Measurements from ENCODE around the gene OR5AK2. TPM values are rescaled to one million over a fixed set of nuclear protein-coding genes. Genes with fewer than 3 reads are reported as not detected.
"Not testable (repeated sequence)": the region's sequence is repeated elsewhere in the genome, so short reads cannot be mapped to it uniquely, and the experiment has no call there.

The OR5AK2 gene, protein sequence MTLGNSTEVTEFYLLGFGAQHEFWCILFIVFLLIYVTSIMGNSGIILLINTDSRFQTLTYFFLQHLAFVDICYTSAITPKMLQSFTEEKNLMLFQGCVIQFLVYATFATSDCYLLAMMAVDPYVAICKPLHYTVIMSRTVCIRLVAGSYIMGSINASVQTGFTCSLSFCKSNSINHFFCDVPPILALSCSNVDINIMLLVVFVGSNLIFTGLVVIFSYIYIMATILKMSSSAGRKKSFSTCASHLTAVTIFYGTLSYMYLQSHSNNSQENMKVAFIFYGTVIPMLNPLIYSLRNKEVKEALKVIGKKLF
- polyA plus RNA-seq (2013, experiment 1 of 2): not detected
- polyA plus RNA-seq (2013, experiment 2 of 2): not detected

GRCh38 chr11:56988614-56989013, at the start of gene OR5AK2:
TSS of gene OR5AK2 (plus strand) at chr11:56988914. CDS start at chr11:56988914, 0 bp downstream.
- WGBS: no CpG with 5 or more reads among the region's 1 CpG
- Histone ChIP-seq H3K36me3 (ENCODE audit: insufficient read depth, low read length) (no peaks in the 10 kb centered on the region), H3K27ac (ENCODE audit: low read depth, low read length) (no peak within 1 kb of the TSS), H3K4me3 (ENCODE audit: low read length) (no peak within 1 kb of the TSS), H3K9me3 (ENCODE audit: insufficient read depth, low read depth, low read length) (0 out of 2 replicates have a peak, but pooled peaks cover 9% of the 10 kb centered on the region), H3K9ac (ENCODE audit: low read depth, low read length) (no peak within 1 kb of the TSS), H3K27me3 (ENCODE audit: insufficient read depth, low read length) (no peaks in the 10 kb centered on the region), H3K4me1 (ENCODE audit: insufficient read depth, low read length) (no peaks in the 10 kb centered on the region)

- H3K36me3 ChIP-seq (ENCODE audit: insufficient read depth, low read length); H3K9ac ChIP-seq (ENCODE audit: low read depth, low read length); H3K27ac ChIP-seq (ENCODE audit: low read depth, low read length); H3K4me3 ChIP-seq (ENCODE audit: low read length); H3K4me1 ChIP-seq (ENCODE audit: insufficient read depth, low read length); H3K27me3 ChIP-seq (ENCODE audit: insufficient read depth, low read length): not testable (repeated sequence)
- WGBS: 92% methylated on average over 8 of the region's 8 CpGs
- peaks cover 17% of the 10 kb centered on the region; the same call in 1 of the 2 replicates for H3K9me3 ChIP-seq (ENCODE audit: insufficient read depth, low read depth, low read length)
These were observed 43.2 kb upstream of the OR5AK2 start for GRCh38 chr11:56945526-56945925.

DNA sequence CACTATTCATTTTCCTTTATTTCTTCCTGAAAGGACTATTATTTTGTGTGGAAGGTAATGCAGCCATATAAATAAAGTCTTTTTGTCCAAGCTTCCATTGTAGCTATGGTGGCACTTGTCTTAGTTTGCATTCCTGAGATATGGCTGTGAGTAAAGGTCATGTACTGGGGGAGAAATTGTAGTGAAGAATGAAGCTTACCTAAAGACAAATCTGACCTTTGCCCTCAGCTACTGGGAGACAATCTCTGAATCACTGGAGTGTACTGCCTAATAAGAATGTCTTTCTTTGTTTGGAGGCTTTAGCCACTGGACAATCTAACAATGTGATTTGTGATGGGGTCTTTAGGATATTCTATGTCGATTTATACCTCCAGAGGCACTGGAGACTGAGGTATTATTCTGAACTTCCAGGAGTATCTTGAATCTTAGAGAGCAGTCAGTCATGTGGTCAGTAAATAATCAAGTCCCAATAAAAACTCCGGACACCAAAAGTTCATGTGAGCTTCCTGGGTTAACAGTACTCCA, 39.7 kb upstream of the OR5AK2 start:
- WGBS: 88% methylated on average over 2 of the region's 2 CpGs
- no peaks in the 10 kb centered on the region for H3K36me3 ChIP-seq (ENCODE audit: insufficient read depth, low read length)

DNA sequence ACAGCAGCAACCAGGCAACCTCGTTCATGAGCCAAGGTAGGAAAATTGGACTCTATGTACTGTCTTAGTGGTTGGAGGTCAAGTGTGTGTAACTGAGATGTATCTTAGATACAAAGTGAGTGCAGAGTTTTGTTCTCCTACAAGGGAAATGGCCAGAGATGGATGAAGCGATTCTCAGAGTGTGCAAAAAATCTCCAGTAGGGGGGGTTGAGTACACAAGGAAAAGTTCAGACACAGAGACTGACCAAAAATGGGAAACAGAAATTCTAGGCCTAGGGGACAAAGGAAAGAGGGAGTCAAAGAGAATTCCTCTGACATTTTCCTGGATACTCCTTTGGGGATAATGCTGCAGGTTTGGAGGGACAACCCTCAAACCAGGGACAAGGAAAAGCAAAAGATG, 38.2 kb upstream of the OR5AK2 start:
- WGBS: 89% methylated on average over 2 of the region's 2 CpGs
- H3K4me3 ChIP-seq (ENCODE audit: low read length): no peak overlapping the region

More for the DNA sequence above, 39.7 kb upstream of the OR5AK2 start:
- no peak overlapping the region for H3K4me3 ChIP-seq (ENCODE audit: low read length)
- no peak overlapping the region for H3K27ac ChIP-seq (ENCODE audit: low read depth, low read length)
- no peaks in the 10 kb centered on the region for H3K4me1 ChIP-seq (ENCODE audit: insufficient read depth, low read length)
- H3K9me3 ChIP-seq (ENCODE audit: insufficient read depth, low read depth, low read length): peaks cover 35% of the 10 kb centered on the region; the same call in 1 of the 2 replicates
- no peak overlapping the region for H3K9ac ChIP-seq (ENCODE audit: low read depth, low read length)
- no peaks in the 10 kb centered on the region for H3K27me3 ChIP-seq (ENCODE audit: insufficient read depth, low read length)

GRCh38 chr11:56953907-56954306, 34.8 kb upstream of the OR5AK2 start:
- WGBS: 93% methylated on average over 1 of the region's 1 CpG
- not testable (repeated sequence) for H3K9ac ChIP-seq (ENCODE audit: low read depth, low read length); H3K27me3 ChIP-seq (ENCODE audit: insufficient read depth, low read length); H3K4me1 ChIP-seq (ENCODE audit: insufficient read depth, low read length); H3K36me3 ChIP-seq (ENCODE audit: insufficient read depth, low read length); H3K4me3 ChIP-seq (ENCODE audit: low read length); H3K27ac ChIP-seq (ENCODE audit: low read depth, low read length)
- H3K9me3 ChIP-seq (ENCODE audit: insufficient read depth, low read depth, low read length): peaks cover 33% of the 10 kb centered on the region

More for the DNA sequence above, 38.2 kb upstream of the OR5AK2 start:
- Histone ChIP-seq H3K27me3 (ENCODE audit: insufficient read depth, low read length) (no peaks in the 10 kb centered on the region), H3K36me3 (ENCODE audit: insufficient read depth, low read length) (no peaks in the 10 kb centered on the region), H3K9me3 (ENCODE audit: insufficient read depth, low read depth, low read length) (peaks cover 44% of the 10 kb centered on the region), H3K4me1 (ENCODE audit: insufficient read depth, low read length) (no peaks in the 10 kb centered on the region), H3K27ac (ENCODE audit: low read depth, low read length) (no peak overlapping the region), H3K9ac (ENCODE audit: low read depth, low read length) (no peak overlapping the region)

GRCh38 chr11:56961609-56962008, 27.1 kb upstream of the OR5AK2 start:
- H3K4me1 ChIP-seq (ENCODE audit: insufficient read depth, low read length): no peaks in the 10 kb centered on the region
- no peak overlapping the region for H3K4me3 ChIP-seq (ENCODE audit: low read length)
- H3K27me3 ChIP-seq (ENCODE audit: insufficient read depth, low read length): no peaks in the 10 kb centered on the region
- H3K9me3 ChIP-seq (ENCODE audit: insufficient read depth, low read depth, low read length): 0 out of 2 replicates have a peak, but pooled peaks cover 2% of the 10 kb centered on the region
- no peak overlapping the region for H3K27ac ChIP-seq (ENCODE audit: low read depth, low read length)
- H3K9ac ChIP-seq (ENCODE audit: low read depth, low read length): no peak overlapping the region
- H3K36me3 ChIP-seq (ENCODE audit: insufficient read depth, low read length): no peaks in the 10 kb centered on the region

DNA sequence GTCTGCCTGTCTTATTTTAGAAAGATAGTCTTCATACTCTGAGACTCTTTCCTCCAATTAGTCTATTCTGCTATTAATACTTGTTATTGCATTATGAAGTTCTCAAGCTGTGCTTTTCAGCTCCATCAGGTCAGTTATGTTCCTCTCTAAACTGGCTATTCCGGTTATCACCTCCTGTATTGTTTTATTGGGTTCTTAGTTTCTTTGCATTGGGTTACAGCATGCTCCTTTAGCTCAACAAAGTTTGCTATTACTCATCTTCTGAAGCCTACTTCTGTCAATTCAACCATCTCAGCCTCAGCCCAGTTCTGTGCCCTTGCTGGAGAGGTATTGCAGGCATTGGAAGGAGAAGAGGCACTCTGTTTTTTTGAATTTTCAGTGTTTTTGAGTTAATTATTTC, 21.0 kb upstream of the OR5AK2 start:
- WGBS: 100% methylated on average over 1 of the region's 1 CpG
- Histone ChIP-seq H3K4me1 (ENCODE audit: insufficient read depth, low read length) (no peaks in the 10 kb centered on the region), H3K36me3 (ENCODE audit: insufficient read depth, low read length) (no peaks in the 10 kb centered on the region), H3K4me3 (ENCODE audit: low read length) (no peak overlapping the region), H3K27ac (ENCODE audit: low read depth, low read length) (no peak overlapping the region), H3K9ac (ENCODE audit: low read depth, low read length) (no peak overlapping the region), H3K9me3 (ENCODE audit: insufficient read depth, low read depth, low read length) (0 out of 2 replicates have a peak, but pooled peaks cover 7% of the 10 kb centered on the region), H3K27me3 (ENCODE audit: insufficient read depth, low read length) (no peaks in the 10 kb centered on the region)

DNA sequence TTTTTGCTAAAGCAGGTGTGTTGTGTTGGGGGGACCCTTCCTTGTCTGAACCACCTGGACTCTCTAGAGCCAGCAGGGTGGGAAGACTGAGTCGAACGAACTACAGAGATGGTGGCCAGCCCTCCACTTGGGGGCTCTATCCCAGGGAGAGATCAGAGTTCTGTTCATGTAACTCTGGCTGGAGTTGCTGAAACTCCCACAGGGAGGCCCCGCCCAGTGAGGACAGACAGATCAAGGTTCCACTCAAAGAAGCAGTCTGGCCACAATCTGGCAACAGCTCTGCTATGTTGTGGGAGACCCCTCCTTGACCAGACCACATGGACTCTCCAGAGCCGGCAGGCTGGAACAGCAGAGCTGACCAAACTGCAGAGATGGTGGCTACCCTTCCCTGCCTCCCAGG, 20.2 kb upstream of the OR5AK2 start:
- Histone ChIP-seq H3K4me3 (ENCODE audit: low read length) (no peak overlapping the region), H3K27ac (ENCODE audit: low read depth, low read length) (no peak overlapping the region), H3K4me1 (ENCODE audit: insufficient read depth, low read length) (no peaks in the 10 kb centered on the region), H3K36me3 (ENCODE audit: insufficient read depth, low read length) (no peaks in the 10 kb centered on the region), H3K9me3 (ENCODE audit: insufficient read depth, low read depth, low read length) (0 out of 2 replicates have a peak, but pooled peaks cover 7% of the 10 kb centered on the region), H3K9ac (ENCODE audit: low read depth, low read length) (no peak overlapping the region), H3K27me3 (ENCODE audit: insufficient read depth, low read length) (no peaks in the 10 kb centered on the region)
- 87% methylated on average over 4 of the region's 4 CpGs for WGBS

GRCh38 chr11:56977314-56977713, 11.4 kb upstream of the OR5AK2 start:
- H3K4me1 ChIP-seq (ENCODE audit: insufficient read depth, low read length): no peaks in the 10 kb centered on the region
- H3K27me3 ChIP-seq (ENCODE audit: insufficient read depth, low read length): no peaks in the 10 kb centered on the region
- no peak overlapping the region for H3K9ac ChIP-seq (ENCODE audit: low read depth, low read length)
- H3K9me3 ChIP-seq (ENCODE audit: insufficient read depth, low read depth, low read length): no peaks in the 10 kb centered on the region
- H3K27ac ChIP-seq (ENCODE audit: low read depth, low read length): no peak overlapping the region
- H3K36me3 ChIP-seq (ENCODE audit: insufficient read depth, low read length): no peaks in the 10 kb centered on the region
- WGBS: 96% methylated on average over 2 of the region's 2 CpGs
- no peak overlapping the region for H3K4me3 ChIP-seq (ENCODE audit: low read length)

- H3K9me3 ChIP-seq (ENCODE audit: insufficient read depth, low read depth, low read length): peaks cover 29% of the 10 kb centered on the region
- H3K27me3 ChIP-seq (ENCODE audit: insufficient read depth, low read length): no peaks in the 10 kb centered on the region
- no CpG with 5 or more reads among the region's 2 CpGs for WGBS
- no peak overlapping the region for H3K9ac ChIP-seq (ENCODE audit: low read depth, low read length)
- H3K27ac ChIP-seq (ENCODE audit: low read depth, low read length): no peak overlapping the region
- no peaks in the 10 kb centered on the region for H3K36me3 ChIP-seq (ENCODE audit: insufficient read depth, low read length)
- H3K4me1 ChIP-seq (ENCODE audit: insufficient read depth, low read length): no peaks in the 10 kb centered on the region
- no peak overlapping the region for H3K4me3 ChIP-seq (ENCODE audit: low read length)
These were observed 2.0 kb downstream of the OR5AK2 start for GRCh38 chr11:56990702-56991101.

DNA sequence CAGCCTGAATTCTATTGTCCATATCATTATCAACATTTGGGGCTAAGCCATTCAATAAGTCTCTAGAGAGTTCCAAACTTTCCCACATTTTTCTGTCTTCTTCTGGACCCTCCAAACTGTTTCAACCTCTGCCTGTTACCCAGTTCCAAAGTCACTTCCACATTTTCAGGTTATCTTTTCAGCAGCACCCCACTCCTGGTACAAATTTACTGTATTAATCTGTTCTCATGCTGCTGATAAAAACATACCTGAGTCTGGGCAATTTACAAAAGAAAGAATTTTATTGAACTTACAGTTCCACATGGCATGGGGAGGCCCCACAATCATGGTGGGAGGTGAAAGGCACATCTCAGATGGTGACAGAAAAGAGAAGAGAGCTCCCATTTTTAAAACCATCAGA, 5.8 kb downstream of the OR5AK2 start:
- peaks cover 42% of the 10 kb centered on the region for H3K9me3 ChIP-seq (ENCODE audit: insufficient read depth, low read depth, low read length)
- no peak overlapping the region for H3K4me3 ChIP-seq (ENCODE audit: low read length)
- H3K4me1 ChIP-seq (ENCODE audit: insufficient read depth, low read length): no peaks in the 10 kb centered on the region
- H3K36me3 ChIP-seq (ENCODE audit: insufficient read depth, low read length): no peaks in the 10 kb centered on the region
- no peaks in the 10 kb centered on the region for H3K27me3 ChIP-seq (ENCODE audit: insufficient read depth, low read length)
- no peak overlapping the region for H3K9ac ChIP-seq (ENCODE audit: low read depth, low read length)
- H3K27ac ChIP-seq (ENCODE audit: low read depth, low read length): no peak overlapping the region
